H1 (cell line): Measurements from ENCODE around the gene RAB3IL1.

Source experiments
- RNF2 ChIP-seq: fragments of 200-900, 300-1000 bp; sonication (generic); IDR thresholded peaks from 2 replicates; pipeline ENCODE4 v1.7.1; 2016; ENCODE audit warnings: borderline replicate concordance, low read depth, mild to moderate bottlenecking, antibody characterized with exemption, low read length; ENCODE audit not compliant: poor library complexity, severe bottlenecking; ENCODE audit errors: missing control alignments
- TF ChIP-seq, protein P1 (sequence below), 3 experiments: IDR thresholded peaks; 1 replicate in 2 of 3; 2 replicates in 1 of 3; pipeline versions ENCODE4 v1.5.1 to v1.6.1; 2011; ENCODE audit warnings: low read length in 3 of 3, mild to moderate bottlenecking in 3 of 3, inconsistent platforms in 2 of 3, low read depth in 1 of 3, moderate library complexity in 1 of 3; ENCODE audit not compliant: insufficient read depth in 1 of 3; ENCODE audit errors: control extremely low read depth in 1 of 3

DNA sequence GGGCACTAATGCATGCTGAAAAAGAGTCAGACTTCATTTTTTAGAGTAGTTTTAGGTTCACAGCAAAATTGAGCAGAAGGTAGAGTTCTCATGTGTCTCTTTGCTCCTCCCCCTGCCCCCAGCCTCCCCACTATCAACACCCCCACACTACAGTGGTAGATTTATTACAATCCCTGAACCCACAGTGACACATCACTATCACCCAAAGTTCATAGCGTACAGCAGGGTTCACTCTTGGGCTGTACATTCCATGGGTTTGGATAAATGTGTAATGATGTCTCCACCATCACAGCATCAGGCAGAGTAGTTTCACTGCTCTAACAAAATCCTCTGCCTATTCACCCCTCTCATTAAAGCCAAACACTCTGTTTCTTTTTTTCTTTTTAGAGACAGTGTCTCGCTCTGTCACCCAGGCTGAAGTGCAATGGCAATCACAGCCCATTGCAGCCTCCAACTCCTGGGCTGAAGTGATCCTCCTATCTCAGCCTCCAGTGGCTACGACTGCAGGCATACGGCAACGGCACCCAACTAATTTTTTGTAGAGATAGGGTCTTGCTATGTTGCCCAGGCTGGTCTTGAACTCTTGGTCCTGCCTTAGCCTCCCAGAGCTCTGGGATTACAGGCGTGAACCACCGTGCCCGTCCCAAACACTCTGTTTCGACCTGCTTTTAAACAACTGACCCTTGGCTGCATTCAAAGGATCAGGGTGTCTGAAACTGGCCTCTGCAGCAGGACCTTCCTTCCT lies 36.9 kb upstream of the RAB3IL1 start:
- TF ChIP-seq RNF2 = no peak
- TF ChIP-seq, protein P1, sequence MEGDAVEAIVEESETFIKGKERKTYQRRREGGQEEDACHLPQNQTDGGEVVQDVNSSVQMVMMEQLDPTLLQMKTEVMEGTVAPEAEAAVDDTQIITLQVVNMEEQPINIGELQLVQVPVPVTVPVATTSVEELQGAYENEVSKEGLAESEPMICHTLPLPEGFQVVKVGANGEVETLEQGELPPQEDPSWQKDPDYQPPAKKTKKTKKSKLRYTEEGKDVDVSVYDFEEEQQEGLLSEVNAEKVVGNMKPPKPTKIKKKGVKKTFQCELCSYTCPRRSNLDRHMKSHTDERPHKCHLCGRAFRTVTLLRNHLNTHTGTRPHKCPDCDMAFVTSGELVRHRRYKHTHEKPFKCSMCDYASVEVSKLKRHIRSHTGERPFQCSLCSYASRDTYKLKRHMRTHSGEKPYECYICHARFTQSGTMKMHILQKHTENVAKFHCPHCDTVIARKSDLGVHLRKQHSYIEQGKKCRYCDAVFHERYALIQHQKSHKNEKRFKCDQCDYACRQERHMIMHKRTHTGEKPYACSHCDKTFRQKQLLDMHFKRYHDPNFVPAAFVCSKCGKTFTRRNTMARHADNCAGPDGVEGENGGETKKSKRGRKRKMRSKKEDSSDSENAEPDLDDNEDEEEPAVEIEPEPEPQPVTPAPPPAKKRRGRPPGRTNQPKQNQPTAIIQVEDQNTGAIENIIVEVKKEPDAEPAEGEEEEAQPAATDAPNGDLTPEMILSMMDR (IDR thresholded peaks at IDR 0.05; ENCODE audit: control extremely low read depth in 1 of 3, insufficient read depth in 1 of 3, low read depth in 1 of 3, low read length in 3 of 3) = no peak
